HepG2 (cell line): ENCODE results near the gene PHYH. TPM values are rescaled to one million over a fixed set of nuclear protein-coding genes. Genes with fewer than 3 reads are reported as not detected.

Experiments
- ATAC-seq: fragments of 200-7000 bp; cut with Tn5 transposase; 3 replicates; pipeline ENCODE4 v1.9.1; 2020; ENCODE audit warnings: mild to moderate bottlenecking, moderate library complexity
- BruUV-seq: library from RNA; stranded (reverse); fragments of 400-500 nt; replicated peaks from 2 replicates; lab custom pipeline; 2021; lab: Mats Ljungman, UMichigan
- CTCF ChIA-PET: fragments of 300-600 bp; formaldehyde crosslinking; extraction: SDS; loops from one replicate; lab custom pipeline; 2021; ENCODE audit warnings: low total read pairs, inconsistent platforms, low intra/inter-chr PET ratio; lab: Yijun Ruan, JAX
- POLR2A ChIA-PET: fragments of 350-600 bp; sonication (Branson Sonifier 250); formaldehyde crosslinking; loops from one replicate; lab custom pipeline; 2020; ENCODE audit warnings: antibody characterized with exemption, inconsistent platforms; lab: Yijun Ruan, JAX
- DNase-seq: peaks from one replicate; pipeline ENCODE4 v3.0.0-alpha.2; 2015; ENCODE audit warnings: low spot score
- FAIRE-seq: peaks from 3 replicates; lab custom pipeline; 2011; peaks lifted over from hg19 to GRCh38; lab: Jason Lieb, UNC
- H2AFZ ChIP-seq: one replicate; pipeline ENCODE4 v1.6.1; 2011; ENCODE audit warnings: low read length, inconsistent platforms
- H3K27ac ChIP-seq: fragments of 300-600 bp; 3 replicates; pipeline ENCODE4 v1.8.0; 2011; ENCODE audit warnings: mixed run types, mild to moderate bottlenecking, mixed read lengths, low read length, inconsistent platforms; ENCODE audit not compliant: insufficient read depth; ENCODE audit errors: extremely low read length
- H3K27me3 ChIP-seq, 2 experiments: fragments of 200-600 bp in 1 of 2; 2 replicates in 1 of 2; 3 replicates in 1 of 2; pipeline versions ENCODE4 v1.6.0 to v1.8.0; 2011; ENCODE audit warnings: low read length in 2 of 2, mild to moderate bottlenecking in 2 of 2, moderate library complexity in 2 of 2, inconsistent platforms in 1 of 2; ENCODE audit not compliant: insufficient read depth in 2 of 2, control insufficient read depth in 1 of 2
- H3K36me3 ChIP-seq, 2 experiments: fragments of 200-600 bp in 1 of 2; replicated peaks in 1 of 2; 2 replicates in 1 of 2; 3 replicates in 1 of 2; pipeline versions ENCODE4 v1.5.1 to v1.8.0; 2011; ENCODE audit warnings: low read length in 2 of 2, inconsistent platforms in 1 of 2; ENCODE audit not compliant: insufficient read depth in 2 of 2, control insufficient read depth in 1 of 2
- H3K4me1 ChIP-seq: 2 replicates; pipeline ENCODE4 v1.5.1; 2012; ENCODE audit warnings: low read length, inconsistent platforms; ENCODE audit not compliant: insufficient read depth
- H3K4me2 ChIP-seq: 2 replicates; pipeline ENCODE4 v1.6.0; 2011; ENCODE audit warnings: low read depth, low read length, inconsistent platforms
- H3K4me3 ChIP-seq, 3 experiments: fragments of 200-600 bp in 1 of 3; sonication (generic), shearing (Covaris generic) in 1 of 3; replicated peaks in 1 of 3; 2 replicates each; pipeline ENCODE4 v1.5.1; 2011 to 2016; ENCODE audit warnings: low read length in 3 of 3, inconsistent platforms in 2 of 3, low read depth in 2 of 3, mild to moderate bottlenecking in 2 of 3, control low read depth in 1 of 3, mixed read lengths in 1 of 3; ENCODE audit not compliant: insufficient read depth in 1 of 3
- H3K79me2 ChIP-seq: one replicate; pipeline ENCODE4 v1.6.1; 2011; ENCODE audit warnings: low read length, inconsistent platforms; ENCODE audit not compliant: insufficient read depth
- H3K9ac ChIP-seq: 2 replicates; pipeline ENCODE4 v1.6.0; 2011; ENCODE audit warnings: mild to moderate bottlenecking, low read depth, low read length, inconsistent platforms; ENCODE audit not compliant: insufficient read depth
- H3K9me3 ChIP-seq: 2 replicates; pipeline ENCODE4 v1.5.1; 2012; ENCODE audit warnings: mild to moderate bottlenecking, low read length
- H4K20me1 ChIP-seq: 2 replicates; pipeline ENCODE4 v1.6.0; 2011; ENCODE audit warnings: inconsistent platforms, mild to moderate bottlenecking, low read length, moderate library complexity; ENCODE audit not compliant: insufficient read depth
- GATAD1 ChIP-seq: IDR thresholded peaks from 2 replicates; pipeline ENCODE4 v1.6.1; 2016; ENCODE audit warnings: missing genetic modification reagents, missing compliant biosample characterization
- HOXA7 ChIP-seq: sonication (generic); formaldehyde crosslinking; IDR thresholded peaks from 2 replicates; pipeline ENCODE4 v1.8.1; 2022; ENCODE audit warnings: mild to moderate bottlenecking, missing genetic modification reagents, moderate library complexity
- NPAS2 ChIP-seq: sonication (generic); formaldehyde crosslinking; IDR thresholded peaks from 2 replicates; pipeline ENCODE4 v1.8.0; 2022; ENCODE audit warnings: mild to moderate bottlenecking, missing genetic modification reagents, borderline replicate concordance
- SAFB2 ChIP-seq: sonication (generic); formaldehyde crosslinking; IDR thresholded peaks from 2 replicates; pipeline ENCODE4 v1.5.1; 2020; ENCODE audit warnings: missing genetic modification reagents, low read depth, mild to moderate bottlenecking, borderline replicate concordance
- SETDB1 ChIP-seq: sonication (generic); formaldehyde crosslinking; IDR thresholded peaks from 2 replicates; pipeline ENCODE4 v1.5.1; 2020; ENCODE audit warnings: missing genetic modification reagents, mild to moderate bottlenecking, borderline replicate concordance
- SP2 ChIP-seq: sonication (generic); formaldehyde crosslinking; IDR thresholded peaks from 2 replicates; pipeline ENCODE4 v1.5.1; 2020; ENCODE audit warnings: mild to moderate bottlenecking, missing genetic modification reagents
- ZNF12 ChIP-seq: sonication (generic); formaldehyde crosslinking; IDR thresholded peaks from 2 replicates; pipeline ENCODE4 v1.5.0; 2020; ENCODE audit warnings: missing genetic modification reagents
- ZNF33B ChIP-seq: sonication (generic); formaldehyde crosslinking; IDR thresholded peaks from 2 replicates; pipeline ENCODE4 v1.5.1; 2020; ENCODE audit warnings: mild to moderate bottlenecking, missing genetic modification reagents
- ZNF414 ChIP-seq: sonication (generic); formaldehyde crosslinking; IDR thresholded peaks from 2 replicates; pipeline ENCODE4 v1.5.0; 2020; ENCODE audit warnings: missing genetic modification reagents
- ZNF503 ChIP-seq: sonication (generic); formaldehyde crosslinking; IDR thresholded peaks from 2 replicates; pipeline ENCODE4 v1.4.0; 2020; ENCODE audit warnings: missing genetic modification reagents
- ZNF572 ChIP-seq: sonication (generic); formaldehyde crosslinking; IDR thresholded peaks from 2 replicates; pipeline ENCODE4 v1.5.1; 2020; ENCODE audit warnings: mild to moderate bottlenecking, missing genetic modification reagents
- ZSCAN22 ChIP-seq: sonication (generic); formaldehyde crosslinking; IDR thresholded peaks from 2 replicates; pipeline ENCODE4 v1.4.0; 2020; ENCODE audit warnings: mild to moderate bottlenecking, missing genetic modification reagents
- WGBS: methylation state at CpG from one replicate; pipeline ENCODE4 v1.1.6; 2017; ENCODE audit warnings: low lambda C conversion rate; 5-methylcytosine and 5-hydroxymethylcytosine counted together
- in situ Hi-C: cut with HindIII; loops from 2 replicates; pipeline ENCODE4 v1.10.0; 2017; ENCODE audit warnings: low pct_unique_long_range_greater_than_20kb; ENCODE audit not compliant: extremely low pct_ligation_motif_present
- intact Hi-C: fragments of 100-400 bp; cut with micrococcal nuclease; formaldehyde crosslinking; loops from one replicate; pipeline ENCODE4 v1.10.0; 2022; ENCODE audit not compliant: unreplicated experiment
- polyA plus RNA-seq, 8 experiments: library from polyadenylated mRNA; depleted of rRNA in 3 of 8; stranded (reverse) in 7 of 8; unstranded in 1 of 8; fragments of >200 nt; fragmentation: Illumina TruSeq in 4 of 8; extraction: Trizol in 4 of 8; gene quantifications; 2 replicates each; pipeline versions ENCODE4 v1.2.1 to v1.2.3, GENCODE V29; 2011 to 2016; ENCODE audit warnings: low read depth in 4 of 8, missing spikeins in 1 of 8, mixed read lengths in 1 of 8; ENCODE audit not compliant: insufficient read depth in 1 of 8
- total RNA-seq, 5 experiments: library from RNA; depleted of rRNA; stranded (reverse); fragments of >200 nt; fragmentation: Illumina TruSeq; extraction: Trizol; gene quantifications; 2 replicates each; pipeline ENCODE4 v1.2.3, GENCODE V29; 2016; ENCODE audit warnings: low read depth in 1 of 5
- TF ChIP-seq, protein P1 (sequence below): IDR thresholded peaks from 2 replicates; pipeline ENCODE4 v1.6.1; 2012; ENCODE audit warnings: low read depth, low read length, improper control_type of control experiment

The PHYH gene
- total and polyA plus RNA-seq, 2 of the 13 experiments (the other 11 are each of a cell fraction or from before 2014, with no cell fraction given), result 27.2 to 34.5 TPM

- Histone ChIP-seq H2AFZ (no peak overlapping the region), H3K4me3 (no peak overlapping the region), H3K9me3 (no peaks in the 10 kb centered on the region), H3K27me3 (peaks cover 3 to 8% of the 10 kb centered on the region in 2 experiments; a peak in 3 of 5 replicates), H3K79me2 (no peaks in the 10 kb centered on the region), H4K20me1 (no peaks in the 10 kb centered on the region), H3K9ac (no peak overlapping the region), H3K27ac (no peak overlapping the region), H3K4me1 (peaks cover 29% of the 10 kb centered on the region), H3K4me2 (no peak overlapping the region), H3K36me3 (no peaks in the 10 kb centered on the region)
- ChIA-PET CTCF (no interaction called here), POLR2A (no interaction called here)
- intact Hi-C loops (no loop called here), in situ Hi-C loops (no loop called here)
- BruUV-seq, result no TSS peak
- DNase-seq (no peak), FAIRE-seq (no peak), ATAC-seq (no peak)
- WGBS, result 32% methylated on average over 3 of the region's 14 CpGs
- no peak for TF ChIP-seq ZNF414 (CRISPR knock-in tag)
- no peak for TF ChIP-seq SETDB1
- no peak for TF ChIP-seq ZSCAN22 (CRISPR knock-in tag)
- no peak for TF ChIP-seq GATAD1 (CRISPR knock-in tag)
- TF ChIP-seq, protein P1, sequence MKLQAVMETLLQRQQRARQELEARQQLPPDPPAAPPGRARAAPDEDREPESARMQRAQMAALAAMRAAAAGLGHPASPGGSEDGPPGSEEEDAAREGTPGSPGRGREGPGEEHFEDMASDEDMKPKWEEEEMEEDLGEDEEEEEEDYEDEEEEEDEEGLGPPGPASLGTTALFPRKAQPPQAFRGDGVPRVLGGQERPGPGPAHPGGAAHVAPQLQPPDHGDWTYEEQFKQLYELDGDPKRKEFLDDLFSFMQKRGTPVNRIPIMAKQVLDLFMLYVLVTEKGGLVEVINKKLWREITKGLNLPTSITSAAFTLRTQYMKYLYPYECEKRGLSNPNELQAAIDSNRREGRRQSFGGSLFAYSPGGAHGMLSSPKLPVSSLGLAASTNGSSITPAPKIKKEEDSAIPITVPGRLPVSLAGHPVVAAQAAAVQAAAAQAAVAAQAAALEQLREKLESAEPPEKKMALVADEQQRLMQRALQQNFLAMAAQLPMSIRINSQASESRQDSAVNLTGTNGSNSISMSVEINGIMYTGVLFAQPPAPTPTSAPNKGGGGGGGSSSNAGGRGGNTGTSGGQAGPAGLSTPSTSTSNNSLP, result no peak
Measured at GRCh38 chr10:13233358-13233757, 66.5 kb downstream of the PHYH start.

- H3K79me2 ChIP-seq, result no peaks in the 10 kb centered on the region
- in situ Hi-C loops, result no loop called here
- H3K4me3 ChIP-seq, result no peak overlapping the region
- H3K27ac ChIP-seq, result no peak overlapping the region
- H4K20me1 ChIP-seq, result no peaks in the 10 kb centered on the region
- no peaks in the 10 kb centered on the region for H3K9me3 ChIP-seq
- H3K4me1 ChIP-seq, result peaks cover 13% of the 10 kb centered on the region
- no peaks in the 10 kb centered on the region for H3K36me3 ChIP-seq
- intact Hi-C loops, result no loop called here
- ChIA-PET CTCF (no interaction called here), POLR2A (no interaction called here)
- FAIRE-seq, result no peak
- no peak for DNase-seq
- ATAC-seq, result no peak
- no peak overlapping the region for H3K9ac ChIP-seq
- TF ChIP-seq ZNF33B (no peak), ZNF572 (CRISPR knock-in tag) (no peak), HOXA7 (CRISPR knock-in tag) (no peak), ZNF503 (CRISPR knock-in tag) (no peak), ZNF12 (CRISPR knock-in tag) (no peak), NPAS2 (CRISPR knock-in tag) (no peak), SAFB2 (no peak), SP2 (no peak)
- peaks cover 3 to 8% of the 10 kb centered on the region in 2 experiments; a peak in 3 of 5 replicates for H3K27me3 ChIP-seq
- WGBS, result 36% methylated on average over 5 of the region's 6 CpGs
- H2AFZ ChIP-seq, result no peak overlapping the region
- no TSS peak for BruUV-seq
- H3K4me2 ChIP-seq, result no peak overlapping the region
Measured at GRCh38 chr10:13231808-13232207, 68.1 kb downstream of the PHYH start.
